Measurements from ENCODE around the gene GTPBP4.

DNA sequence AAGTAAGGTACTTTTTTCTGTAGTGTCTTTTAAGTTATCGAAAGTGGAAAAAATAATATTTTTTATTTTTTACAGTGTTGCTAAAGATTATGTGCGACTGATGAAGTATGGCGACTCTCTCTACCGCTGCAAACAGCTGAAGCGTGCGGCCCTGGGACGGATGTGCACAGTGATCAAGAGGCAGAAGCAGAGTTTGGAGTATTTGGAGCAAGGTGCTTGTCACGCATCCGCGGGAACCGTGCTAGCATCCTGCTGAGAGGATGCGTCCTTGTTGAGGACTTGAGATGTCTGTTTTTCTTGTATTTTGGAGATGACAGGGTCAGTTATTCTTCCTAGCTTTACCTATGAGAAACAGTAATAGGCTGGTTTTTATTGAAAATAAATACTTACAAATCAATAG lies 7.8 kb downstream of the GTPBP4 start:
- TF ChIP-seq BHLHE40 (IDR thresholded peaks at IDR 0.05; ENCODE audit: borderline replicate concordance) (no peak), HDGF (IDR thresholded peaks at IDR 0.05; ENCODE audit: borderline replicate concordance) (no peak), FOXA1 (IDR thresholded peaks at IDR 0.05) (no peak), CTBP1 (IDR thresholded peaks at IDR 0.05; ENCODE audit: borderline replicate concordance) (no peak)
- TF ChIP-seq, protein P1, sequence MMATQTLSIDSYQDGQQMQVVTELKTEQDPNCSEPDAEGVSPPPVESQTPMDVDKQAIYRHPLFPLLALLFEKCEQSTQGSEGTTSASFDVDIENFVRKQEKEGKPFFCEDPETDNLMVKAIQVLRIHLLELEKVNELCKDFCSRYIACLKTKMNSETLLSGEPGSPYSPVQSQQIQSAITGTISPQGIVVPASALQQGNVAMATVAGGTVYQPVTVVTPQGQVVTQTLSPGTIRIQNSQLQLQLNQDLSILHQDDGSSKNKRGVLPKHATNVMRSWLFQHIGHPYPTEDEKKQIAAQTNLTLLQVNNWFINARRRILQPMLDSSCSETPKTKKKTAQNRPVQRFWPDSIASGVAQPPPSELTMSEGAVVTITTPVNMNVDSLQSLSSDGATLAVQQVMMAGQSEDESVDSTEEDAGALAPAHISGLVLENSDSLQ (IDR thresholded peaks at IDR 0.05) = no peak
